ENCODE data around the gene MRM2.

- TF ChIP-seq POLR2AphosphoS5 (IDR thresholded peaks at IDR 0.05; ENCODE audit: low read depth, low read length) (no peak), TAF1 (IDR thresholded peaks at IDR 0.05; ENCODE audit: low read depth, low read length) (no peak), POLR2A (IDR thresholded peaks at IDR 0.05; ENCODE audit: low read depth, low read length) (no peak), POU2F2 (IDR thresholded peaks at IDR 0.05; ENCODE audit: low read depth, low read length) (no peak)
Measured at GRCh38 chr7:2287745-2288144, 45.7 kb upstream of the MRM2 start.
